Fibroblast of lung (primary cell): Measurements from ENCODE around the gene GABBR1. TPM values are rescaled to one million over a fixed set of nuclear protein-coding genes. Genes with fewer than 3 reads are reported as not detected.
A peak's percentile ranks its signal among the peaks of the same experiment; 100 is the strongest.

Experiments
- DNase-seq, 2 donors: peaks; one replicate each; pipeline versions ENCODE4 v3.0.0 to v3.0.0-alpha.2; 2010; ENCODE audit warnings: low read depth in 2 of 2
- H2AFZ ChIP-seq: 2 replicates; pipeline ENCODE4 v1.5.1; 2012; ENCODE audit warnings: low read length, control low read depth, inconsistent platforms
- H3K27ac ChIP-seq: 2 replicates; pipeline ENCODE4 v1.5.1; 2011; ENCODE audit warnings: low read length, control low read depth; ENCODE audit not compliant: insufficient read depth
- H3K27me3 ChIP-seq: 2 replicates; pipeline ENCODE4 v1.5.1; 2011; ENCODE audit warnings: mild to moderate bottlenecking, low read length; ENCODE audit not compliant: control insufficient read depth, insufficient read depth
- H3K36me3 ChIP-seq: 2 replicates; pipeline ENCODE4 v1.5.1; 2011; ENCODE audit warnings: low read length; ENCODE audit not compliant: control insufficient read depth, insufficient read depth
- H3K4me1 ChIP-seq: 2 replicates; pipeline ENCODE4 v1.5.1; 2011; ENCODE audit warnings: low read length; ENCODE audit not compliant: control insufficient read depth, insufficient read depth; ENCODE audit errors: extremely low read depth
- H3K4me2 ChIP-seq: 2 replicates; pipeline ENCODE4 v1.5.1; 2011; ENCODE audit warnings: low read length, control low read depth; ENCODE audit not compliant: insufficient read depth; ENCODE audit errors: extremely low read depth
- H3K4me3 ChIP-seq, 4 experiments: fragments of 200-600 bp in 1 of 4; sonication (generic) in 1 of 4; replicated peaks in 1 of 4; 2 replicates each; pipeline ENCODE4 v1.5.1; 2011 to 2016; ENCODE audit warnings: low read length in 4 of 4, low read depth in 3 of 4, mild to moderate bottlenecking in 3 of 4, control low read depth in 2 of 4, inconsistent platforms in 1 of 4, mixed read lengths in 1 of 4; ENCODE audit not compliant: insufficient read depth in 1 of 4; ENCODE audit errors: control extremely low read depth in 1 of 4
- H3K79me2 ChIP-seq: 2 replicates; pipeline ENCODE4 v1.5.1; 2012; ENCODE audit warnings: mild to moderate bottlenecking, low read length, inconsistent platforms; ENCODE audit not compliant: control insufficient read depth, insufficient read depth
- H3K9ac ChIP-seq: 2 replicates; pipeline ENCODE4 v1.5.1; 2011; ENCODE audit warnings: mild to moderate bottlenecking, low read length, control low read depth; ENCODE audit not compliant: insufficient read depth
- H3K9me3 ChIP-seq: 2 replicates; pipeline ENCODE4 v1.5.1; 2012; ENCODE audit warnings: low read depth, low read length; ENCODE audit not compliant: control insufficient read depth, insufficient read depth
- H4K20me1 ChIP-seq: 2 replicates; pipeline ENCODE4 v1.5.1; 2011; ENCODE audit warnings: low read length; ENCODE audit not compliant: control insufficient read depth, insufficient read depth; ENCODE audit errors: extremely low read depth
- CTCF ChIP-seq, 2 donors: IDR thresholded peaks in 1 of 2; conservative IDR thresholded peaks in 1 of 2; 1 replicate in 1 of 2; 2 replicates in 1 of 2; pipeline ENCODE4 v1.5.1; 2011 to 2012; ENCODE audit warnings: low read length in 2 of 2, control low read depth in 1 of 2, inconsistent platforms in 1 of 2, low read depth in 1 of 2, mild to moderate bottlenecking in 1 of 2
- EZH2 ChIP-seq: IDR thresholded peaks from 2 replicates; pipeline ENCODE4 v1.5.1; 2012; ENCODE audit warnings: low read length, control low read depth, mild to moderate bottlenecking; ENCODE audit errors: missing control alignments
- polyA plus RNA-seq, 2 donors: library from polyadenylated mRNA; depleted of rRNA in 1 of 2; stranded (reverse) in 1 of 2; unstranded in 1 of 2; fragments of >200 nt; gene quantifications; 2 replicates each; pipeline ENCODE4 v1.2.1, GENCODE V29; 2011 to 2012; ENCODE audit warnings: missing spikeins in 1 of 2
- total RNA-seq: library from RNA; depleted of rRNA; stranded (reverse); fragments of >200 nt; gene quantifications from 2 replicates; pipeline ENCODE4 v1.2.1, GENCODE V29; 2014

The GABBR1 gene
- total and polyA plus RNA-seq, 2 donors (not counting 1 experiment from before 2014, with no cell fraction given): 10.9 to 13.4 TPM

GRCh38 chr6:29631860-29632731, 887 bp downstream of the GABBR1 start:
- H3K9me3 ChIP-seq: no peaks in the 10 kb centered on the region
- no peak for TF ChIP-seq CTCF (conservative IDR thresholded peaks at IDR 0.05 in 1 of 2, IDR thresholded peaks at IDR 0.05 in 1 of 2; ENCODE audit: low read depth in 1 of 2, low read length in 2 of 2)
- TF ChIP-seq EZH2: no peak
- H4K20me1 ChIP-seq: no peaks in the 10 kb centered on the region
- H3K4me1 ChIP-seq: peaks cover 8% of the 10 kb centered on the region
- DNase-seq: peak; percentile 66 to 70
- no peaks in the 10 kb centered on the region for H3K27me3 ChIP-seq
- peak overlapping the region; percentile 46 for H2AFZ ChIP-seq
- H3K27ac ChIP-seq: no peak overlapping the region
- H3K4me2 ChIP-seq: peak overlapping the region; percentile 89
- no peaks in the 10 kb centered on the region for H3K36me3 ChIP-seq
- peak overlapping the region; percentile 59 to 72 (median 70) for H3K4me3 ChIP-seq
- H3K79me2 ChIP-seq: no peaks in the 10 kb centered on the region
- H3K9ac ChIP-seq: peak overlapping the region; percentile 49

GRCh38 chr6:29631209-29631810, 1.7 kb downstream of the GABBR1 start:
- Histone ChIP-seq H3K79me2 (no peaks in the 10 kb centered on the region), H4K20me1 (no peaks in the 10 kb centered on the region), H2AFZ (no peak overlapping the region), H3K36me3 (no peaks in the 10 kb centered on the region), H3K4me1 (peaks cover 10% of the 10 kb centered on the region), H3K4me3 (peak overlapping the region in 2 of 4 experiments; percentile 69 to 71), H3K27me3 (no peaks in the 10 kb centered on the region), H3K27ac (no peak overlapping the region), H3K9ac (no peak overlapping the region), H3K9me3 (no peaks in the 10 kb centered on the region), H3K4me2 (peak overlapping the region; percentile 89)
- DNase-seq: peak; percentile 14 to 41
- TF ChIP-seq CTCF (conservative IDR thresholded peaks at IDR 0.05 in 1 of 2, IDR thresholded peaks at IDR 0.05 in 1 of 2; ENCODE audit: low read depth in 1 of 2, low read length in 2 of 2) (no peak), EZH2 (no peak)

GRCh38 chr6:29630315-29630714, 2.7 kb downstream of the GABBR1 start:
- H3K36me3 ChIP-seq: no peaks in the 10 kb centered on the region
- no peaks in the 10 kb centered on the region for H4K20me1 ChIP-seq
- TF ChIP-seq EZH2 (no peak), CTCF (conservative IDR thresholded peaks at IDR 0.05 in 1 of 2, IDR thresholded peaks at IDR 0.05 in 1 of 2; ENCODE audit: low read depth in 1 of 2, low read length in 2 of 2) (no peak)
- no peaks in the 10 kb centered on the region for H3K9me3 ChIP-seq
- no peak overlapping the region for H3K4me2 ChIP-seq
- H3K79me2 ChIP-seq: no peaks in the 10 kb centered on the region
- no peaks in the 10 kb centered on the region for H3K27me3 ChIP-seq
- no peak overlapping the region for H3K4me3 ChIP-seq
- H3K4me1 ChIP-seq: peaks cover 10% of the 10 kb centered on the region
- DNase-seq: no peak
- H2AFZ ChIP-seq: no peak overlapping the region
- H3K27ac ChIP-seq: no peak overlapping the region
- H3K9ac ChIP-seq: no peak overlapping the region
